ENCODE results near the gene IGSF23. TPM values are rescaled to one million over a fixed set of nuclear protein-coding genes. Genes with fewer than 3 reads are reported as not detected.
A peak's percentile ranks its signal among the peaks of the same experiment; 100 is the strongest.
"Not testable (repeated sequence)": the region's sequence is repeated elsewhere in the genome, so short reads cannot be mapped to it uniquely, and the experiment has no call there.

The IGSF23 gene
- total and polyA plus RNA-seq, 4 donors, result 0.18 to 8.4 TPM; not detected in 2

- no peak overlapping the region for H3K27ac ChIP-seq (ENCODE audit: low read depth in 1 of 2, low read length in 2 of 2)
- intact Hi-C loops (cut with DNase I), result no loop called here
- 63 to 72% methylated on average over 8 of the region's 8 CpGs for WGBS, 2 donors
- no peaks in the 10 kb centered on the region for H3K27me3 ChIP-seq (ENCODE audit: control insufficient read depth in 1 of 2, insufficient read depth in 2 of 2, low read length in 1 of 2)
- H3K4me1 ChIP-seq (ENCODE audit: control insufficient read depth in 1 of 2, insufficient read depth in 2 of 2, low read length in 2 of 2), result no peaks in the 10 kb centered on the region
- no peaks in the 10 kb centered on the region for H3K9me3 ChIP-seq (ENCODE audit: control insufficient read depth, low read length)
- DNase-seq (no peak), ATAC-seq (ENCODE audit: low FRiP score) (no peak)
- H3K36me3 ChIP-seq (ENCODE audit: control insufficient read depth in 1 of 2, insufficient read depth in 2 of 2, low read length in 1 of 2), result no peaks in the 10 kb centered on the region
- no peak overlapping the region for H3K4me3 ChIP-seq (ENCODE audit: low read length in 2 of 2)
These were observed 3.9 kb downstream of the IGSF23 start for GRCh38 chr19:44617110-44617880.

GRCh38 chr19:44618640-44619357, 5.4 kb downstream of the IGSF23 start:
- no peak overlapping the region for H3K27ac ChIP-seq (ENCODE audit: low read depth in 1 of 2, low read length in 2 of 2)
- H3K27me3 ChIP-seq (ENCODE audit: control insufficient read depth in 1 of 2, insufficient read depth in 2 of 2, low read length in 1 of 2), result no peaks in the 10 kb centered on the region
- DNase-seq (no peak), ATAC-seq (ENCODE audit: low FRiP score) (no peak)
- H3K4me1 ChIP-seq (ENCODE audit: control insufficient read depth in 1 of 2, insufficient read depth in 2 of 2, low read length in 2 of 2), result no peaks in the 10 kb centered on the region
- no peak overlapping the region for H3K4me3 ChIP-seq (ENCODE audit: low read length in 2 of 2)
- H3K9me3 ChIP-seq (ENCODE audit: control insufficient read depth, low read length), result no peaks in the 10 kb centered on the region
- 83 to 85% methylated on average over 7 of the region's 7 CpGs for WGBS, 2 donors
- intact Hi-C loops (cut with DNase I), result no loop called here
- no peaks in the 10 kb centered on the region for H3K36me3 ChIP-seq (ENCODE audit: control insufficient read depth in 1 of 2, insufficient read depth in 2 of 2, low read length in 1 of 2)

- H3K4me3 ChIP-seq (ENCODE audit: low read length in 2 of 2), result no peak overlapping the region
- H3K9me3 ChIP-seq (ENCODE audit: control insufficient read depth, low read length), result no peaks in the 10 kb centered on the region
- no peaks in the 10 kb centered on the region for H3K27me3 ChIP-seq (ENCODE audit: control insufficient read depth in 1 of 2, insufficient read depth in 2 of 2, low read length in 1 of 2)
- H3K36me3 ChIP-seq (ENCODE audit: control insufficient read depth in 1 of 2, insufficient read depth in 2 of 2, low read length in 1 of 2), result no peaks in the 10 kb centered on the region
- ATAC-seq (ENCODE audit: low FRiP score) (no peak), DNase-seq (no peak)
- intact Hi-C loops (cut with DNase I), result no loop called here
- no peaks in the 10 kb centered on the region for H3K4me1 ChIP-seq (ENCODE audit: control insufficient read depth in 1 of 2, insufficient read depth in 2 of 2, low read length in 2 of 2)
- no peak overlapping the region for H3K27ac ChIP-seq (ENCODE audit: low read depth in 1 of 2, low read length in 2 of 2)
- WGBS, 2 donors, result 80 to 82% methylated on average over 5 of the region's 5 CpGs
These were observed 7.3 kb downstream of the IGSF23 start for GRCh38 chr19:44620667-44621066.

- intact Hi-C loops (cut with DNase I), result no loop called here
- no peak for DNase-seq
- Histone ChIP-seq H3K36me3 (ENCODE audit: control insufficient read depth in 1 of 2, insufficient read depth in 2 of 2, low read length in 1 of 2) (no peaks in the 10 kb centered on the region), H3K4me3 (ENCODE audit: low read length in 2 of 2) (no peak overlapping the region), H3K4me1 (ENCODE audit: control insufficient read depth in 1 of 2, insufficient read depth in 2 of 2, low read length in 2 of 2) (no peaks in the 10 kb centered on the region), H3K9me3 (ENCODE audit: control insufficient read depth, low read length) (no peaks in the 10 kb centered on the region), H3K27ac (ENCODE audit: low read depth in 1 of 2, low read length in 2 of 2) (no peak overlapping the region), H3K27me3 (ENCODE audit: control insufficient read depth in 1 of 2, insufficient read depth in 2 of 2, low read length in 1 of 2) (no peaks in the 10 kb centered on the region)
- WGBS, 2 donors, result 80 to 99% methylated on average over 6 of the region's 6 CpGs
- no peak for ATAC-seq (ENCODE audit: low FRiP score)
These were observed 8.0 kb downstream of the IGSF23 start for GRCh38 chr19:44621367-44621766.

GRCh38 chr19:44623080-44623479, 9.7 kb downstream of the IGSF23 start:
- no peaks in the 10 kb centered on the region for H3K27me3 ChIP-seq (ENCODE audit: control insufficient read depth in 1 of 2, insufficient read depth in 2 of 2, low read length in 1 of 2)
- ATAC-seq (ENCODE audit: low FRiP score) (no peak), DNase-seq (peak in 1 of 2 donors; percentile 62)
- no peaks in the 10 kb centered on the region for H3K36me3 ChIP-seq (ENCODE audit: control insufficient read depth in 1 of 2, insufficient read depth in 2 of 2, low read length in 1 of 2)
- 56 to 64% methylated on average over 5 of the region's 5 CpGs for WGBS, 2 donors
- no peak overlapping the region for H3K27ac ChIP-seq (ENCODE audit: low read depth in 1 of 2, low read length in 2 of 2)
- H3K4me1 ChIP-seq (ENCODE audit: control insufficient read depth in 1 of 2, insufficient read depth in 2 of 2, low read length in 2 of 2), result no peaks in the 10 kb centered on the region
- no peak overlapping the region for H3K4me3 ChIP-seq (ENCODE audit: low read length in 2 of 2)
- H3K9me3 ChIP-seq (ENCODE audit: control insufficient read depth, low read length), result no peaks in the 10 kb centered on the region
- intact Hi-C loops (cut with DNase I), result no loop called here

- DNase-seq (peak in 1 of 2 donors; percentile 28), ATAC-seq (ENCODE audit: low FRiP score) (no peak)
- Histone ChIP-seq H3K9me3 (ENCODE audit: control insufficient read depth, low read length) (no peaks in the 10 kb centered on the region), H3K4me1 (ENCODE audit: control insufficient read depth in 1 of 2, insufficient read depth in 2 of 2, low read length in 2 of 2) (no peaks in the 10 kb centered on the region), H3K36me3 (ENCODE audit: control insufficient read depth in 1 of 2, insufficient read depth in 2 of 2, low read length in 1 of 2) (no peaks in the 10 kb centered on the region), H3K27ac (ENCODE audit: low read depth in 1 of 2, low read length in 2 of 2) (no peak overlapping the region), H3K4me3 (ENCODE audit: low read length in 2 of 2) (no peak overlapping the region), H3K27me3 (ENCODE audit: control insufficient read depth in 1 of 2, insufficient read depth in 2 of 2, low read length in 1 of 2) (no peaks in the 10 kb centered on the region)
- intact Hi-C loops (cut with DNase I), result no loop called here
- 90 to 92% methylated on average over 4 of the region's 4 CpGs for WGBS, 2 donors
These were observed 10.3 kb downstream of the IGSF23 start for GRCh38 chr19:44623626-44624025.

GRCh38 chr19:44624840-44625354, 11.5 kb downstream of the IGSF23 start:
- Histone ChIP-seq H3K4me1 (ENCODE audit: control insufficient read depth in 1 of 2, insufficient read depth in 2 of 2, low read length in 2 of 2) (no peaks in the 10 kb centered on the region), H3K4me3 (ENCODE audit: low read length in 2 of 2) (no peak overlapping the region), H3K9me3 (ENCODE audit: control insufficient read depth, low read length) (no peaks in the 10 kb centered on the region), H3K36me3 (ENCODE audit: control insufficient read depth in 1 of 2, insufficient read depth in 2 of 2, low read length in 1 of 2) (no peaks in the 10 kb centered on the region), H3K27me3 (ENCODE audit: control insufficient read depth in 1 of 2, insufficient read depth in 2 of 2, low read length in 1 of 2) (no peaks in the 10 kb centered on the region), H3K27ac (ENCODE audit: low read depth in 1 of 2, low read length in 2 of 2) (no peak overlapping the region)
- intact Hi-C loops (cut with DNase I), result no loop called here
- ATAC-seq (ENCODE audit: low FRiP score), result no peak
- WGBS, 2 donors, result 96 to 99% methylated on average over 4 of the region's 4 CpGs
- DNase-seq, result no peak

- 76 to 86% methylated on average over 4 of the region's 4 CpGs for WGBS, 2 donors
- H3K27me3 ChIP-seq (ENCODE audit: control insufficient read depth in 1 of 2, insufficient read depth in 2 of 2, low read length in 1 of 2); H3K27ac ChIP-seq (ENCODE audit: low read depth in 1 of 2, low read length in 2 of 2); intact Hi-C loops (cut with DNase I); DNase-seq; H3K4me3 ChIP-seq (ENCODE audit: low read length in 2 of 2); H3K36me3 ChIP-seq (ENCODE audit: control insufficient read depth in 1 of 2, insufficient read depth in 2 of 2, low read length in 1 of 2); ATAC-seq (ENCODE audit: low FRiP score); H3K9me3 ChIP-seq (ENCODE audit: control insufficient read depth, low read length); H3K4me1 ChIP-seq (ENCODE audit: control insufficient read depth in 1 of 2, insufficient read depth in 2 of 2, low read length in 2 of 2): not testable (repeated sequence)
These were observed 12.3 kb downstream of the IGSF23 start for GRCh38 chr19:44625637-44626036.

All from aorta (tissue), 5 donors.